Dedifferentiated amniotic fluid mesenchymal stem cell (primary cell): Measurements from ENCODE around the gene CHMP1B.
A peak's percentile ranks its signal among the peaks of the same experiment; 100 is the strongest.

ENCODE experiments used
- DNase-seq: peaks from one replicate; pipeline ENCODE4 v3.0.0-alpha.2; 2016; ENCODE audit errors: extremely low spot score

Gene CHMP1B

DNA sequence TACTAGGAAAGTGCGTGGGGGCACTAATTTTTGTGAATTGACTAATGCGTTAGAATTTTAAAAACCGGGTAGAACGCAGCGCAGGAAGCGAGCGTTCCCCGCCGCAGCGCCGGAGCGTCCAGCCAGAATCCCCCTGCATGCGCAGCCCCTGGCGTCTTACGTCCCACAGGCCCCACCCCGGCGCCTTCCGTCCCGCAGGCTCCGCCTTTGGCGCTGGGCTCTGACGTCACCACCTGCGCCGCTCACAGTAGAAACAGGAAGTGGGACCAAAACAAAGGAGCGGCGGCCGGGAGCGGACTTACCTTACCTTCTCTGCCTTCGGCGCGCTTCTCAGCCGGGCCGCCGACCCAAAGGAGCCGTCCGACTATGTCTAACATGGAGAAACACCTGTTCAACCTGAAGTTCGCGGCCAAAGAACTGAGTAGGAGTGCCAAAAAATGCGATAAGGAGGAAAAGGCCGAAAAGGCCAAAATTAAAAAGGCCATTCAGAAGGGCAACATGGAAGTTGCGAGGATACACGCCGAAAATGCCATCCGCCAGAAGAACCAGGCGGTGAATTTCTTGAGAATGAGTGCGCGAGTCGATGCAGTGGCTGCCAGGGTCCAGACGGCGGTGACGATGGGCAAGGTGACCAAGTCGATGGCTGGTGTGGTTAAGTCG is at the start of gene CHMP1B:
Gene CHMP1B, plus strand, starts transcription at position 268 of the 660 bp plus-strand sequence. Its CDS starts 99 bp downstream, at position 367.
- peak; percentile 97 for DNase-seq

- DNase-seq, result no peak
Observed at GRCh38 chr18:11801573-11801972, 49.6 kb upstream of the CHMP1B start.

GRCh38 chr18:11802158-11802557 is 49.1 kb upstream of the CHMP1B start:
- no peak for DNase-seq

DNA sequence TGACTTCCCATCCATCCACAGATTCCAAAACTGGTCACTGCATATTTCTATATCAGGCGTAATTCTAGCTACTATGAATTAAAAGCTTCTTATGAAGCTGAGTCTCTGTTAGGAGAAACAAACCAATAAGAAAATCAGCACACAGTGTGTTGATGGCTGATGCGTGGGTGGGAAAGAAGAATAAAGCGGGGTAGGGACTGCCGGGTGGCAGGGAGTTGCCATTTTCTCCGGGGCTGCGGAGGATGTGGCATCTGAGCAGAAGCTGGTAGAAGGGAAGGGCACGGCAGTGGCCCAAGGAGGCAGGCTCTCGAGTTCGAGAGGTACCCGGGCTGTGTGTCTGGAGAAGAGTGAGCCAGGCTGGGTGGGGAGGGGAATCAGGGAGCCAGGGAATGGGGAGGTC is 48.6 kb upstream of the CHMP1B start:
- no peak for DNase-seq

DNA sequence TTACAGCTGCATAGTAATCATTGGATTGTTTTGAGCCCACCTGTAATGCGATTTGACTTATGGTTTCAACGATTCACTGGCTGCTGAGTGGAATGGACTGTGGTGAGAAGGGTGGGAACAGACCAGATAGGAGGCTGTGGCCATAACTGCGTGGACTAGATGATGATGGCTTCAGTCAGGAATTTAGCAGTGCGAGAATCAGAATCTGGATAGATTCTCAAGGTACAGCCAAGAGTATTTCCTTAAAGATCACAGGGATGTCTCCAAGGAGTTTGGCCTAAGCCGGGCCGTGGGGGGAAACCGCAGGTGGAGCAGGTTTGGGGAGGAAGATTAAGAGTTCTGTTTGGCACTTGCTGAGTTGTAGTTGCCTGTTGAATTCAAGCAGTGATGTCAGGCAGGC is 44.0 kb upstream of the CHMP1B start:
- no peak for DNase-seq

DNA sequence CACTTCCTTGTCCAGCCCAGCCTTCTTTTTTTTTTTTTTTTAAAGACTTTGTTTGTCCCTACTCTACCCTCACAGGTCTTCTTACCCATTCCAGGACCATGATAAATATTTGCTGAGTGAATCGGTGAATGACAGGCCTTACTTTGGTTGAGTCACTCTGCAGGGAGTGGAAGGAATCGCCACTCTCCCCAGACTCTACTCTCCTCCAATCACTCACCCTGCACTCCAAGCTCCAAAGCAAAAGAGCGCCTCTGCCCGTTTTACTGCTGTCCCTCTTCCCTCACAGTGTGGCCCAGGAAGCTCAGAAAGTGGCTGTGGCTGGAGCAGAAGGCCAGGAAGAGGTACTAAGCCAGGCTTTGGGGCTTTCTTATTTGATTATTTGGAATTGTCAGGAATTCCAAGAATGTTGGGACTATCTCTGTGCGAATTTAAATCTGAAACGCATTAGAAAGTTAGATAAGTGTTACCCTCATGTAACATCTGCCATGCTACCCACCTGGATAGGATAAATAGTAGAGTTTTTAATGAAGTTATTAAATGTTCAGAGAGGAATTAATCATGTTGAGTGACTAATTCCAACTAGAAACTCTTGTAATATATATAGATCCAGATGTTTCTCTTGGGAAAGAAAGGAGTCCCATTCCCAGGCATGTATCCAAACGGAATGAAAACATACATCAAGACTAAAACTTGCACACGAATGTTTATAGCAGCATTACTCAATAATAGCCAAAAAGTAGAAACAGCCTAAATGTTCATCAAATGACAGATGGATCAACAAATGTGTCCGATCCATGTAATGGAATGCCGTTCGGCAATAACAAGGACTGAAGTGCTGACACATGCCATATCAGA is 43.0 kb upstream of the CHMP1B start:
- no peak for DNase-seq

DNA sequence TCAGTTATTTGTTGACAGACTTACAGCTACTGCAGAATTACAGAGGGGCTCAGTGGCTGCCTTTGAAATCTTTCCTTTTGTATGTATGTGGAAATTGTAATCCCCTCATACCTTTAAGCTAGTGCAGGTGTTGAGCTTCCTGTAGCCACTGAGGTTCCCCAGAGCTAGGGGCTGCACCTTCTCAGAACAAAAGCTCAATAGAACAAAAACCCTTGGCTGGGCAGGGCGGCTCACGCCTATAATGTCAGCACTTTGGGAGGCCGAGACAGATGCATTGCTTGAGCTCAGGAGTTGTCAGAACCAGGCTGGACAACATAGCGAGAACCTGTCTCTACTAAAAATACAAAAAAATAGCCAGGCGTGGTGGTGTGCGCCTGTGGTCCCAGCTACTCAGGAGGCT is 41.3 kb upstream of the CHMP1B start:
- DNase-seq, result no peak

DNA sequence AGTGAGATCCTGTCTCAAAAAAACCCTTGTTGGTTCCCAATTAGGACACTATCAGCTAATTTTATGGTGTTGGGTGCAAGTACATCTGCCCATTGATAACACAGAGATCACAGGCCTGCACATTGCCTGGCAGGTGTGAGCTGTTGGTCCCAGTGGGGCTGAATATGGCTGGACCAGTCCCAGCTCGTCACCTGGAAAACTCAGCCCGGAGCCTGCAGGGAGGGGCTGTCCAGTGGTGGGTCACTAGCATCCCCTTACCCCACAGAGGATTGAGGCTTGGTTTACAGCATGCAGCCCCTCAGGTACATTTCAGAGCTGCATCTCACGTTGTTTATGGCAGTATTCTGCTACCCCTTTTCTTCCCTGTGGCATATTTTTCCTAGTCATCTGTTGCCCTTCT is 40.8 kb upstream of the CHMP1B start:
- no peak for DNase-seq

GRCh38 chr18:11811009-11811408 is 40.2 kb upstream of the CHMP1B start:
- no peak for DNase-seq

GRCh38 chr18:11817229-11817628 is 34.0 kb upstream of the CHMP1B start:
- DNase-seq, result no peak

DNA sequence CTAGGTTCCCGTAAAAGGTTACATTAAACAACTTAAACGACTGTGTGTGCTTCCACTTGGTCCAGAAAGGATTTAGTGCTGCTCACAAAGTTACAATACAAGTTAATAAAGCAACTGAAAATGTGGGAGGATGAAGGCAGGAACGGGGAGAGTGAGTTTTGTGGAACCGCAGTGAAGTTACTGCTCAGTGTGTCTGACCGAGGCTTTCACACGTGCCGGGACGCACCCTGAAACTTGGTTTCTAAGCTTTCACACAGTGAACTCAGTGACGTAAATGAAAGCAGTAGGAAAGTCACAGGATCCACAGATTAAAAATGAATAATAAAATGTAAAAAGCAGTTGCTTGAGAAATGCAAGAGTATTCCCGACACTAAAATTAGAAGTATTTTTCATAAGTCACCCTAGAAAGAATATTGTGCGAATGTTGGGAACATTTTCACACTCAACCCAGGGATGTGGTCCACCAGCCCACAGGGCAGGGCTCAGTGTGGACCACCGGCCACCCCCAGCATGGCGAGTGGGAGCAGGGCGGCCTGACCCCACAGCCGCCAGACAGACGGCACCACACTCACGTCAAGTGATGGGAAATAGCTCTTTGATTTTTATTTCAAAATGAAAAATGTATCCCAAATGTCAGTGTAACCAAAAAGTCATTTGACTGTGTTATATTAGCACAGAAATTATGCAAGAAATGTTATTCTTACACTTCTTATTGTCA is 32.6 kb upstream of the CHMP1B start:
- no peak for DNase-seq

DNA sequence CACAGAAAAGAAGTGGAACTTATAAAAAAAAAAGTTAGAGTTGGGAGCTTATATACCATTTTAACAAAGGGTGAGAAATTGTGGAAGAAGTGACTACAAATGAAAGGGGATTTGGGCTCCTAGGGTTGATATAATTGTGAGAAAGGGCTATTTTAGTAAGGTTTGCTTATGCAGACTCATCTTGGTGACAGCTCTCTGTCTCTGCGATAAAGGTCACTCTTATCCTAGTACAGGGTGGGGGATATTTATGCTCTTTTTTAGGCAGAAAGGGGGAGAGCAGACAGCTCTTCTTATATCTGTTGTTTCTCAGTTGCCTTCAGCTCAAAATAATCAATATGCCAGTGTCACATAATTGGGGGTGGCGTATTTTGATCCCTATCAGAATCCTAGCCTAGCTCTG is 31.3 kb upstream of the CHMP1B start:
- DNase-seq, result no peak

DNA sequence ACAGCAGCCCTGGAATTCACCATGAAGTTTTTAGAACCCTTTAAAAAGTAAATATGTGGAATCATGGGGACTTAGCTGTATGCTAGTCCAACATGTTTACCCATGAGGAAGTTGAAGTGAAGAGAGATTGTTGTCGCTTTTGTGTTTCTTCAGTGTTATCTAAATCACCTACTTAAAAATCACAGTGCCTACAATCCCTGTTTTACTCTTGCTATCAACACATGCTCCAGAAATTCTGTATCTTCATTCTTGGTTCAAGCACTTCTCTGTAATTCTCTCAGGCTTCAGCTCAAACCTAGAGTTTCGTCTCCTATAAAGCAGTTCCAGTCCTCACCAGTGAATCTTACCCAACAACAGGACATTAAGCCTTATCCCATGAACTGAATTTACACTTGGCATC is 30.5 kb upstream of the CHMP1B start:
- DNase-seq, result no peak

DNA sequence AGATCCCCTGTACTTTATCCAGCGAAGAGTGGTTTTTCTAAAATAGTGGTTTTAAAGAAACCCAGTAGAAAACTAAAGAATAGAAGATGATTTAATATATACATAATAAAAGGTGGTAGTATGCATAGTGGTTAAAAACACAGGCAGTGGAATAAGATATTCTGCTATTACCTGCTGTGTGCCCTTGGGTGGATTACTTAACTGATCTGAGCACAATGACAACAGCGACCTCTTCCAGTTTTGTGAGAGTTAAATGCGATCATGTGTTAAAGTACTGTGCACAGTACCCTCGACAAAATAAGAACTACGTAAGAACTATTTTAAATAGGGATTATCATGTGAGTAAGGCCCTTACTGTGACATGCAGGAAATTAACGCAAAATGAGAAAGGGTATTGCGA is 30.0 kb upstream of the CHMP1B start:
- DNase-seq, result no peak

GRCh38 chr18:11821643-11822237 is 29.5 kb upstream of the CHMP1B start:
- no peak for DNase-seq

DNA sequence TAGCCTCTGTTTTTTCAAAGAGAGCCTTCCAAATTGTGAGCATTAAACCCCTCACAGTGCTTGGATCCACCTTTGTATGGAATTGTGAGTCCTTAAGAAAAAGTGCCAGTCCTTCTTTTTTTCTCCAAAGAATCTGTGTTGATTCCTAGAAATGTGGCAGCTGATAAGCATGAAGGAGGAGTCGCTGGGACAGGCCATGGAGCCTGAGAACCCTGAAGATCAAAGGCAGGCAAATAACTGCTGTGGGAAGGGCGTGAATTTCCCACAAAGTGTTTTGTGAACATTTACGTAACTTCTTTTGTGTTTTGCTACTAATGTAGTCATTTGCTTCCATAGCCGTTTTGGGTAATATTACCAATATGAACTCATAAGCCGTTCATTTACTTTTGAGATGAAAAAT is 27.7 kb upstream of the CHMP1B start:
- no peak for DNase-seq

GRCh38 chr18:11826836-11827235 is 24.4 kb upstream of the CHMP1B start:
- no peak for DNase-seq

DNA sequence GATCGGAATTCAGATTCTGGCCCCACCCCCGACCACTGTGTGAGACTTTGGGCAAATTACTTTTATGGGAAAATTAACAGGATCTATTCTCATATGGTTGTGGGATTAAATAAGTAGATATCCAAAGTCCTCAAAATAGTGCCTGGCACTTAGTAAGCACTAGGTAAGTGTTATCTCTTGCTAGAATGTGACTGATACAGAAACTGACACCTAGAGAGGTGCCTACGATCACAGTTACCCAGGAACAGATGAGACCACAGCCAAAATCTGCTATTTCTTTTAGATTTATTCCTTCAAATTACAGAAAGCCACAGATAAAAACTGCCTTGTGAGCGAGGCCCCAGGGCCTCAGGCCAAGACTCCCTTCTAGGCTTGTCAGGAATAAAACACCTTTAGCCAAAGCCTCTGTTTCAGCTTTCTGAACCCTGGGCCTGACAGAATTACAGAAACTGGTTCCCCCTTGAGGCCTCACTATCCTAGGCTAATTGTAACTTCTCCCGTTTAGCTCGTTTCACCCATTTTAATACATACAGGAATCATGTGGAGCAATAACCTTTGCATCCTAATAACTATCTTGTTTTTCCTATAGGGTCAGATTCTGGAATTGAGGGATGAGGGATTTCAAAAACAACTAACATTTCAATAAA is 22.3 kb upstream of the CHMP1B start:
- DNase-seq, result no peak

GRCh38 chr18:11830585-11830984 is 20.6 kb upstream of the CHMP1B start:
- no peak for DNase-seq

GRCh38 chr18:11831921-11832320 is 19.3 kb upstream of the CHMP1B start:
- DNase-seq, result no peak

DNA sequence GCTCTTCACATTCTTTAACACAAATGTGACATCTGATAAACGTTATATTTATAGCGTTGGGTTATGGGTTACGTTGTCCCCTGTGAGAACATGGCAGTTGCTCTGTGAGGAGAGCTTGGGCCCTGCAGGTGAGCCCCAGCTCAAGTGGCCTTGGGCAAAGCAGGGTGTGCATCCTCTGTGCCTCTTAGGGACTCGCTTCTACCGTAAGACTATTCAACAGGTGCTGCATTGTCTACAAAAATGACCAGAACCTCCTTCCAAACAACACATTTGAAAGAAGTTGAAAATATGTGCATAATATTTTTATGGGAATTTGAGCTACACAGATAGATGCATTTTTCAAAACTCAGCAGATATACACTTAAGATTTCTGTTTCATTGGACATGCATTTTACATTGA is 16.4 kb upstream of the CHMP1B start:
- DNase-seq, result no peak

GRCh38 chr18:11839556-11839955 is 11.7 kb upstream of the CHMP1B start:
- DNase-seq, result no peak
